K562 (cell line): ENCODE measurements around the gene DPEP1. TPM values are rescaled to one million over a fixed set of nuclear protein-coding genes. Genes with fewer than 3 reads are reported as not detected.

Experiments used
- ATAC-seq: fragments of 200-7000 bp; cut with Tn5 transposase; 3 replicates; pipeline ENCODE4 v1.9.1; 2020; ENCODE audit warnings: moderate library complexity
- BruUV-seq: library from RNA; stranded (reverse); fragments of 400-500 nt; replicated peaks from 2 replicates; lab custom pipeline; 2021; lab: Mats Ljungman, UMichigan
- CTCF ChIA-PET: fragments of 300-600 bp; formaldehyde crosslinking; extraction: SDS; loops from one replicate; lab custom pipeline; 2021; ENCODE audit warnings: low intra/inter-chr PET ratio; lab: Yijun Ruan, JAX
- POLR2A ChIA-PET: fragments of 300-600, 350-650 bp; sonication (Branson Sonifier 250); formaldehyde crosslinking; extraction: SDS; loops from one replicate; lab custom pipeline; 2021; ENCODE audit warnings: antibody characterized with exemption, inconsistent platforms; lab: Yijun Ruan, JAX
- DNase-seq, 4 experiments: peaks; one replicate each; pipeline versions ENCODE4 v3.0.0 to v3.0.0-alpha.2; 2011 to 2018; ENCODE audit warnings: low spot score in 3 of 4, mixed read lengths in 3 of 4; ENCODE audit errors: extremely low read depth in 1 of 4
- FAIRE-seq: peaks from 2 replicates; lab custom pipeline; 2011; peaks lifted over from hg19 to GRCh38; lab: Jason Lieb, UNC
- H2AFZ ChIP-seq: 2 replicates; pipeline ENCODE4 v1.6.0; 2011; ENCODE audit warnings: low read depth, low read length, control low read depth, inconsistent platforms
- H3K27ac ChIP-seq: fragments of 200-600 bp; 3 replicates; pipeline ENCODE4 v1.8.0; 2011; ENCODE audit warnings: low read depth, mild to moderate bottlenecking, control low read depth, inconsistent platforms, low read length, moderate library complexity, mixed read lengths; ENCODE audit errors: extremely low read depth
- H3K27me3 ChIP-seq, 2 experiments: fragments of 300-600 bp in 1 of 2; 2 replicates in 1 of 2; 3 replicates in 1 of 2; pipeline versions ENCODE4 v1.6.0 to v1.8.0; 2011; ENCODE audit warnings: inconsistent platforms in 2 of 2, low read length in 2 of 2, mild to moderate bottlenecking in 1 of 2, mixed read lengths in 1 of 2, moderate library complexity in 1 of 2; ENCODE audit not compliant: control insufficient read depth in 2 of 2, insufficient read depth in 2 of 2
- H3K36me3 ChIP-seq: fragments of 300-600 bp; 3 replicates; pipeline ENCODE4 v1.8.0; 2011; ENCODE audit warnings: mild to moderate bottlenecking, low read length, inconsistent platforms; ENCODE audit not compliant: control insufficient read depth, insufficient read depth
- H3K4me1 ChIP-seq, 2 experiments: fragments of 200-600 bp in 1 of 2; replicated peaks in 1 of 2; 2 replicates in 1 of 2; 3 replicates in 1 of 2; pipeline versions ENCODE4 v1.5.1 to v1.8.0; 2011; ENCODE audit warnings: inconsistent platforms in 2 of 2, low read length in 2 of 2, mild to moderate bottlenecking in 1 of 2, mixed read lengths in 1 of 2, moderate library complexity in 1 of 2; ENCODE audit not compliant: control insufficient read depth in 2 of 2, insufficient read depth in 2 of 2
- H3K4me2 ChIP-seq: 2 replicates; pipeline ENCODE4 v1.6.1; 2011; ENCODE audit warnings: low read length, control low read depth, inconsistent platforms, mixed read lengths; ENCODE audit not compliant: insufficient read depth
- H3K4me3 ChIP-seq: fragments of 200-600 bp; sonication (generic), shearing (Covaris generic); 2 replicates; pipeline ENCODE4 v1.5.1; 2016; ENCODE audit warnings: control low read depth, inconsistent platforms
- H3K79me2 ChIP-seq: fragments of 200-600 bp; 3 replicates; pipeline ENCODE4 v1.8.0; 2011; ENCODE audit warnings: low read length, inconsistent platforms; ENCODE audit not compliant: control insufficient read depth, insufficient read depth
- H3K9ac ChIP-seq, 2 experiments: 2 replicates each; pipeline versions ENCODE4 v1.6.0 to v1.6.1; 2011; ENCODE audit warnings: low read depth in 2 of 2, low read length in 2 of 2, control low read depth in 1 of 2, inconsistent platforms in 1 of 2, mild to moderate bottlenecking in 1 of 2, mixed read lengths in 1 of 2; ENCODE audit not compliant: insufficient read depth in 1 of 2
- H3K9me1 ChIP-seq: one replicate; pipeline ENCODE4 v1.6.0; 2011; ENCODE audit warnings: inconsistent platforms, mild to moderate bottlenecking, low read length, moderate library complexity; ENCODE audit not compliant: control insufficient read depth, insufficient read depth
- H3K9me3 ChIP-seq: replicated peaks from 2 replicates; pipeline ENCODE4 v1.5.1; 2011; ENCODE audit warnings: low read depth, low read length, inconsistent platforms; ENCODE audit not compliant: control insufficient read depth, insufficient read depth
- H4K20me1 ChIP-seq: replicated peaks from 2 replicates; pipeline ENCODE4 v1.6.1; 2011; ENCODE audit warnings: low read length, inconsistent platforms, mixed read lengths; ENCODE audit not compliant: control insufficient read depth, insufficient read depth
- HNRNPUL1 ChIP-seq: fragments of 200-400 bp; formaldehyde crosslinking; IDR thresholded peaks from 2 replicates; pipeline ENCODE4 v1.6.1; 2017; ENCODE audit warnings: low read length
- ZNF212 ChIP-seq: fragments of 450-650 bp; formaldehyde crosslinking; IDR thresholded peaks from 2 replicates; pipeline ENCODE4 v1.4.0; 2020; ENCODE audit warnings: mild to moderate bottlenecking
- ZNF263 ChIP-seq: sonication (generic); formaldehyde crosslinking; IDR thresholded peaks from 2 replicates; pipeline ENCODE4 v1.8.0; 2022; ENCODE audit warnings: mild to moderate bottlenecking, missing genetic modification reagents, borderline replicate concordance
- WGBS: fragments of 100-300 bp; shearing (Covaris generic); methylation state at CpG from one replicate; pipeline ENCODE4 v1.1.6; 2016; ENCODE audit warnings: low coverage, mixed read lengths; ENCODE audit not compliant: insufficient coverage; ENCODE audit errors: missing lambda C conversion rate; 5-methylcytosine and 5-hydroxymethylcytosine counted together
- in situ Hi-C: fragments of 300-500 bp; cut with MboI; formaldehyde crosslinking; loops from 4 replicates; pipeline ENCODE4 v1.15.0; 2018; ENCODE audit warnings: inconsistent platforms, mixed read lengths
- intact Hi-C: fragments of 100-400 bp; cut with micrococcal nuclease; formaldehyde crosslinking; loops from 2 replicates; pipeline ENCODE4 v1.14.2; 2022
- polyA plus RNA-seq, 8 experiments: library from polyadenylated mRNA; depleted of rRNA in 4 of 8; stranded (reverse) in 5 of 8; unstranded in 3 of 8; fragments of >200 nt; fragmentation: Nextera tagmentation in 2 of 8; fragmentation: Illumina TruSeq in 1 of 8; extraction: Ambion mirVana in 2 of 8; extraction: Trizol in 1 of 8; gene quantifications; 2 replicates each; pipeline versions ENCODE4 v1.2.1 to v1.2.3, GENCODE V29; 2011 to 2014; ENCODE audit warnings: inconsistent platforms in 1 of 8, missing spikeins in 1 of 8
- total RNA-seq, 7 experiments: library from RNA; depleted of rRNA in 6 of 7; stranded (reverse); fragments of >200 nt in 6 of 7; fragmentation: Illumina TruSeq in 2 of 7; extraction: Trizol in 2 of 7; gene quantifications; 2 replicates each; pipeline versions ENCODE4 v1.2.1 to v1.2.3, GENCODE V29; 2011 to 2021; ENCODE audit warnings: low replicate concordance in 1 of 7

DPEP1 gene
- total and polyA plus RNA-seq, 9 of the 15 experiments (the other 6 are each of a cell fraction or from before 2014, with no cell fraction given), result 0.14 to 0.31 (median 0.20) TPM; not detected in 6

- H3K9me1 ChIP-seq, result no peaks in the 10 kb centered on the region
- BruUV-seq, result no TSS peak
- TF ChIP-seq HNRNPUL1, result no peak
- CTCF ChIA-PET, result no interaction called here
- H3K4me3 ChIP-seq, result no peak overlapping the region
- H3K36me3 ChIP-seq, result no peaks in the 10 kb centered on the region
- ATAC-seq, result no peak
- no peak for DNase-seq
- no peaks in the 10 kb centered on the region for H3K9me3 ChIP-seq
- FAIRE-seq, result no peak
- H3K9ac ChIP-seq, result no peak overlapping the region
- in situ Hi-C loops, result no loop called here
- POLR2A ChIA-PET, result interaction anchor here (0.6 to 1.5 kb wide), 2 partner anchors 9 to 47 kb away, joined by 3 to 9 read pairs; no protein-coding TSS in a partner anchor
- intact Hi-C loops, result no loop called here
- H3K4me1 ChIP-seq, result peaks cover 2 to 47% of the 10 kb centered on the region in 2 experiments; a peak in 4 of 5 replicates
- H3K79me2 ChIP-seq, result no peaks in the 10 kb centered on the region
- no peak overlapping the region for H3K27ac ChIP-seq
- H4K20me1 ChIP-seq, result no peaks in the 10 kb centered on the region
- 66% methylated on average over 16 of the region's 22 CpGs for WGBS
- no peak overlapping the region for H3K4me2 ChIP-seq
- no peaks in the 10 kb centered on the region for H3K27me3 ChIP-seq
- H2AFZ ChIP-seq, result no peak overlapping the region
Observed at GRCh38 chr16:89613954-89614459, 565 bp downstream of the DPEP1 start.

- peaks cover 0 to 3% of the 10 kb centered on the region in 2 experiments; a peak in 2 of 5 replicates for H3K27me3 ChIP-seq
- no peak overlapping the region for H3K27ac ChIP-seq
- no peak for DNase-seq
- CTCF ChIA-PET, result no interaction called here
- no peak overlapping the region for H3K4me3 ChIP-seq
- 0 out of 2 replicates have a peak, but pooled peaks have one; percentile 13 for TF ChIP-seq ZNF263 (CRISPR knock-in tag)
- TF ChIP-seq ZNF212 (CRISPR knock-in tag), result no peak
- TF ChIP-seq, all 486 proteins: peak for 1
- H3K9ac ChIP-seq, result peak overlapping the region in 1 of 2 experiments; percentile 68; a peak in 1 of 4 replicates
- POLR2A ChIA-PET, result interaction anchor here (0.5 kb wide), 1 partner anchor 9 kb away, joined by 3 read pairs; no protein-coding TSS in a partner anchor
- H3K9me1 ChIP-seq, result no peaks in the 10 kb centered on the region
- H4K20me1 ChIP-seq, result no peaks in the 10 kb centered on the region
- H3K9me3 ChIP-seq, result no peaks in the 10 kb centered on the region
- H3K4me1 ChIP-seq, result peaks cover 0 to 44% of the 10 kb centered on the region in 2 experiments; a peak in 3 of 5 replicates
- no peaks in the 10 kb centered on the region for H3K36me3 ChIP-seq
- no peaks in the 10 kb centered on the region for H3K79me2 ChIP-seq
- BruUV-seq, result no TSS peak
- ATAC-seq (peak; percentile 27), FAIRE-seq (no peak)
- H3K4me2 ChIP-seq, result no peak overlapping the region
- WGBS, result 47% methylated on average over 9 of the region's 13 CpGs
- intact Hi-C loops (no loop called here), in situ Hi-C loops (no loop called here)
- peak overlapping the region; percentile 44; the same call in 1 of the 2 replicates for H2AFZ ChIP-seq
Observed at GRCh38 chr16:89615176-89615575, 1.7 kb downstream of the DPEP1 start.
